Measurements from ENCODE around the gene SLC24A1. TPM values are rescaled to one million over a fixed set of nuclear protein-coding genes. Genes with fewer than 3 reads are reported as not detected.
A peak's percentile ranks its signal among the peaks of the same experiment; 100 is the strongest.

Gene SLC24A1
- total and polyA plus RNA-seq, 2 of the 4 experiments (the other 2 are of a cell fraction) = 3.6 to 4.9 TPM

GRCh38 chr15:65632780-65633375, 11.1 kb downstream of the SLC24A1 start:
- H3K79me1 ChIP-seq (ENCODE audit: low read depth in 1 of 2, low read length in 2 of 2) = 0 out of 4 replicates have a peak, but pooled peaks cover 0 to 3% of the 10 kb centered on the region in 2 experiments
- in situ Hi-C loops (cut with MboI; ENCODE audit: low sequenced_read_pairs) = no loop called here
- no peaks in the 10 kb centered on the region for H3K27me3 ChIP-seq (ENCODE audit: control insufficient read depth, insufficient read depth, low read length)
- no CpG with 5 or more reads among the region's 4 CpGs for WGBS, 2 experiments (ENCODE audit: extremely low coverage in 2 of 2, insufficient read length in 1 of 2)
- ATAC-seq (ENCODE audit: low read depth) = peak; percentile 87
- no peak overlapping the region for H2AFZ ChIP-seq (replicated peaks; ENCODE audit: low read length, poor library complexity)
- peak overlapping the region; percentile 83; the same call in 1 of the 2 replicates for H3K23ac ChIP-seq (ENCODE audit: low read depth, low read length)
- H2AK5ac ChIP-seq (ENCODE audit: low read depth, low read length) = 0 out of 2 replicates have a peak overlapping the region, but pooled peaks have one; percentile 8
- BruUV-seq (replicated peaks) = no TSS peak
- dilution Hi-C loops (cut with HindIII; ENCODE audit: low sequenced_read_pairs, unreplicated experiment) = no loop called here
- peak overlapping the region; percentile 48; the same call in 1 of the 2 replicates for H3K14ac ChIP-seq (replicated peaks; ENCODE audit: low read depth, low read length)
- H3K9ac ChIP-seq (ENCODE audit: low read depth, low read length) = no peak overlapping the region
- H2BK20ac ChIP-seq (ENCODE audit: low read depth, low read length) = no peak overlapping the region; the same call in 1 of the 2 replicates
- H3K9me1 ChIP-seq (ENCODE audit: insufficient read depth, low read length) = peaks cover 6% of the 10 kb centered on the region; the same call in 1 of the 2 replicates
- peak; percentile 45 for DNase-seq
- peaks cover 9% of the 10 kb centered on the region for H3K4me1 ChIP-seq (ENCODE audit: control insufficient read depth, insufficient read depth, low read length)
- H2BK120ac ChIP-seq (ENCODE audit: low read depth, low read length) = no peak overlapping the region
- no peak overlapping the region for H2BK15ac ChIP-seq (ENCODE audit: low read depth, low read length)
- intact Hi-C loops (cut with micrococcal nuclease) = loop anchor here (10.0 kb wide), 1 partner anchor 652 kb away; no protein-coding TSS in a partner anchor
- H3K4me2 ChIP-seq (ENCODE audit: low read depth, low read length) = peak overlapping the region; percentile 59; the same call in 1 of the 2 replicates
- no peak overlapping the region for H2BK5ac ChIP-seq (ENCODE audit: low read depth, low read length, poor library complexity, severe bottlenecking)
- CTCF ChIA-PET = interaction anchor here (0.9 to 1.4 kb wide), 3 partner anchors 9 to 12 kb away, joined by 3 read pairs; no protein-coding TSS in a partner anchor
- H4K8ac ChIP-seq (ENCODE audit: low read depth in 2 of 2, low read length in 2 of 2) = peak overlapping the region in 1 of 2 experiments; percentile 61; a peak in 1 of 4 replicates
- H3K56ac ChIP-seq (ENCODE audit: extremely low read depth, insufficient read depth, low read length) = no peak overlapping the region
- no peak overlapping the region for H4K5ac ChIP-seq (ENCODE audit: low read depth, low read length)
- no peak for TF ChIP-seq USF2 (IDR thresholded peaks at IDR 0.05; ENCODE audit: low read depth, low read length)
- H3K18ac ChIP-seq (ENCODE audit: low read depth, low read length) = no peak overlapping the region
- no peak overlapping the region for H4K91ac ChIP-seq (ENCODE audit: insufficient read depth, low read depth, low read length)
- no peak overlapping the region for H2AK9ac ChIP-seq (replicated peaks; ENCODE audit: low read depth, low read length, poor library complexity)
- no peaks in the 10 kb centered on the region for H4K20me1 ChIP-seq (ENCODE audit: insufficient read depth, low read length)
- H3K36me3 ChIP-seq (ENCODE audit: control insufficient read depth, insufficient read depth, low read length) = no peaks in the 10 kb centered on the region
- H3K9me3 ChIP-seq (ENCODE audit: control insufficient read depth, insufficient read depth, low read length) = no peaks in the 10 kb centered on the region
- no peak overlapping the region for H3K4me3 ChIP-seq (ENCODE audit: insufficient read depth, low read depth, low read length)
- H3K27ac ChIP-seq (ENCODE audit: insufficient read depth, low read length) = no peak overlapping the region
- POLR2A ChIA-PET (ENCODE audit: unreplicated experiment) = no interaction called here
- H3K4ac ChIP-seq (ENCODE audit: low read depth, low read length) = no peak overlapping the region
